Measurements from ENCODE around the gene MTUS2.

DNA sequence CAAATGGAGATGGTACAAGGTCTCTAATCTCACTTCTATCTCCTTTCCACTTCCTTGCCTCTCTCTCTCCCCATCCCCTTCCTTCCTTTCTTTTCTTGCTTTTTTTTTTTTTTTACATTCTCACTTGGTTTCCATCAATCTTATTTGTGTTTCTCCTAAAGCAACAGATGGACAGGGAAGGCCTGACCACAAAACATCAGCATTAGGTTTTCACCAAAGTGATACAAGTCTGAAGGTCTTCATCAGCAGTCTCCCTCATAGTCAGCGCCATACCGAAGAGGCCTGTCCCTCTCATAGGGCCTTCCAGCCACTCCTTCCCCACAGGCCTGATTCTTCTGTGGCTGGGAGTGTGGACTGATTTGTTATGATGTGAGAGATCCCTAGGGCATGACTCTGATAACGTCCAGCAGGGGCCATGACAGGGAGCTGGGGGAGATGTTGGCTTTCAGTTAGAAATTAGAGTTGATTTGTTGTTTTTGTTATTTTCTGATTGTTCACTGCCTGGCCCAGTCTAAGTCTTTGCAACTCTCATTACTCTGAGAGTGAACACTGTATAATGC lies 616.7 kb downstream of the MTUS2 start:
- TF ChIP-seq CTCF (conservative IDR thresholded peaks at IDR 0.05; ENCODE audit: low read depth, low read length) (no peak), EZH2 (IDR thresholded peaks at IDR 0.05; ENCODE audit: borderline replicate concordance, low read depth, low read length, poor library complexity, severe bottlenecking) (no peak)
